HG03066 (cell line): ENCODE measurements around the gene ZNF556.
A peak's percentile ranks its signal among the peaks of the same experiment; 100 is the strongest.
"Not testable (repeated sequence)": the region's sequence is repeated elsewhere in the genome, so short reads cannot be mapped to it uniquely, and the experiment has no call there.

Experiments used
- ATAC-seq: cut with Tn5 transposase; IDR thresholded peaks from one replicate; pipeline ENCODE4 v1.9.1; 2021; ENCODE audit warnings: low read depth; ENCODE audit not compliant: unreplicated experiment

The ZNF556 gene

DNA sequence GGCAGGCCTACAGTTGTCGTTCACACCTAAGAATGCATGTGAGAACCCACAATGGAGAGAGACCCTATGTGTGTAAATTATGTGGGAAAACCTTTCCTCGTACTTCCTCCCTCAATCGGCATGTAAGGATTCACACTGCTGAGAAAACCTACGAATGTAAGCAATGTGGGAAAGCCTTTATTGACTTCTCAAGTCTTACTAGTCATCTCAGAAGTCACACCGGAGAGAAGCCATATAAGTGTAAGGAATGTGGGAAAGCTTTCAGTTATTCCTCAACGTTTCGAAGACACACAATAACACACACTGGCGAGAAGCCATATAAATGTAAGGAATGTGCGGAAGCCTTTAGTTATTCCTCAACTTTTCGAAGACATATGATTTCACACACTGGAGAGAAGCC lies 14.5 kb upstream of the ZNF556 start:
- ATAC-seq: no peak

DNA sequence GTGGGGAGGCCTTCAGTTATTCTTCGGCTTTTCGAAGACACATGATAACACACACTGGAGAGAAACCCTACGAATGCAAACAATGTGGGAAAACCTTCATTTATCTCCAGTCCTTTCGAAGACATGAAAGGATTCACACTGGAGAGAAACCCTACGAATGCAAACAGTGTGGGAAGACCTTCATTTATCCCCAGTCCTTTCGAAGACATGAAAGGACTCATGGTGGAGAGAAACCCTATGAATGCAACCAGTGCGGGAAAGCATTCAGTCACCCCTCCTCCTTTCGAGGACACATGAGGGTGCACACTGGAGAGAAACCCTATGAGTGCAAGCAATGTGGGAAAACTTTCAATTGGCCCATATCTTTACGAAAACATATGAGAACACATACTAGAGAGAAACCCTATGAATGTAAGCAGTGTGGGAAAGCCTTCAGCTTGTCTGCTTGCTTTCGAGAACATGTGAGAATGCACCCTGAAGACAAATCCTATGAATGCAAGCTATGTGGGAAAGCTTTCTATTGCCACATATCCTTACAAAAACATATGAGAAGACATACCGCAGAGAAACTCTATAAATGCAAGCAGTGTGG lies 14.0 kb upstream of the ZNF556 start:
- ATAC-seq: no peak

DNA sequence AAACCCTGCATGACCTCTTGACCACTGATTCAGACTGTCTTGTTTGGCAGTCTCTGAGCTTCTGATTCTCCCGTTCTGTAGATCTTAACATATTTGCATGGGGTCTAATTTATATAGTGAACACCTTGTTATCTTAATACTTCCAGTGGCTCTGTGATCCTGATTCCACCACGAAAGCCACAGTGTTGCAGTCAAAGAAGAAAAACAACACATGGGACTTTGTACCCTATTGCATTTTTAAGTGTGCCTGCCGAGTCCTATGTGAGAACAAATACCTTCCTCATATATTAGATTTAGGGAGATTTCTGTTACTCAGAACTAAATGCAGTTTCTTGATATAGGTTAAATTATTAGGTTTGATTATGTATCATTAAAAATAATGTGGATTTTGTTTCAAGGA lies 12.3 kb upstream of the ZNF556 start:
- ATAC-seq: no peak

DNA sequence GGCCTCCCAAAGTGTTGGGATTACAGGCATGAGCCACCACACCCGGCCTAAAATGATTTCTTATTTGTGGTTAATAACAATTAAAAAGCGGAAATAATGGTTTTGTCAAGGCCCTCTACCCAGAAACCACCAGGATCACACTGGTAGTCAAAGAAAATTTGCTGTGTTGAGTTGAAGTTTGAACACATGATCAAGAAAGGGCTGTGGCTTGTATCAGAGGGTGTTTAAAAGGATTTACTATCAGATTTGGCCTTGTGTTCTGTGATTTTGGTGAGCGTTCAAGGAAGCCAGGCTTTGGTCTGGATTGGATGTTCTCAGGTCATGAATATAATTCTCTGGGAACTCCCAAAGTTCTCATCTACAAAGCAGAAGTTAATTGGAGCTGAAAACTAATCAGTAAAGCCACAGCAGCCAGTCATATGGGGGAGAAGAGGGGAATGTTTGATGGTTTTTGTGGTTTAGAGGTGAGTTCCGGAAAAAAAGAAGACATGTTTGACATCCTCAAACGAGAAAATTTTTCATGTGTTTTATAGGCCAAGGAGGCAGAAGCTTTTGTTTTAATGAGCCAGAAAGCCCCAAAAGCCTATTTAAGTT lies 10.6 kb upstream of the ZNF556 start:
- ATAC-seq: no peak

DNA sequence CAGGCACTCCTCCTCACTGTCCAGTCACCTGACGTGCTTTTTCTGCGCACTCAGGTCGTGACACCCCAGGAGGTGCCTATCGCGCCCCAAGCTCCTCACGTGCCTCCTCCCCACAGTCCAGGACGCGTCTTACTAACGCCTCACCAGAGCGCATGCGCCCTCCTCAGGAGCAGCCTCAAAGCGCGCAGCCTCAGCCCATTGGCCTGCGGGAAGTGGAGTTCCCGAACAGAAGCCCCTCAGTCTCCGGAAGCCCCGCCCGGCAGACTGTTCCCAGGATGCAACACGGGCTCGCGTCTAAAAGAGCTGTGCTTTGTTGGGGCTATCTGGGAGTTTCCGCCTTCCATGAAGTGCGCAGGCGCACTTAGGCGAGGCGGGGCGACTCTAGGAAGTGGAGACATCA lies 8.3 kb upstream of the ZNF556 start:
- ATAC-seq: no peak

DNA sequence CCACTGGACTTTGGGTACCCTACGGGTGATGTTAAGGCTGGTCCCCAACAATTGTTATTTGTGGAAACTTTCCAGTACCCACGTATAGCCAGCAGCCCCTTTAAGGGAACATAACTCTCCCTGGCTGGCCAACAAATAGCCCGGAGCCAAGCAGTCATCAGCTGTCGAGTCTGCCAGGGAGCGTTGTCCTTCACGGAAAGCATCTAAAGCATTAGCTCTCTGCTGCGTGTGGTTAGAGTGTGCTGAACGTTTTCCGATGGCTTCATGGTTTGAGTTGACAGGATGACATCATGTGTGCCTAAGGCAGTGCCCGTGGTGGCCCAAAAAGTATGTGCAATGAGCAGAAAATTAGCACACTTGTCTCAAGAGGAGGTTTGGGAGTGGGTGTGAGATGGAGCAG lies 3.3 kb upstream of the ZNF556 start:
- ATAC-seq: no peak

DNA sequence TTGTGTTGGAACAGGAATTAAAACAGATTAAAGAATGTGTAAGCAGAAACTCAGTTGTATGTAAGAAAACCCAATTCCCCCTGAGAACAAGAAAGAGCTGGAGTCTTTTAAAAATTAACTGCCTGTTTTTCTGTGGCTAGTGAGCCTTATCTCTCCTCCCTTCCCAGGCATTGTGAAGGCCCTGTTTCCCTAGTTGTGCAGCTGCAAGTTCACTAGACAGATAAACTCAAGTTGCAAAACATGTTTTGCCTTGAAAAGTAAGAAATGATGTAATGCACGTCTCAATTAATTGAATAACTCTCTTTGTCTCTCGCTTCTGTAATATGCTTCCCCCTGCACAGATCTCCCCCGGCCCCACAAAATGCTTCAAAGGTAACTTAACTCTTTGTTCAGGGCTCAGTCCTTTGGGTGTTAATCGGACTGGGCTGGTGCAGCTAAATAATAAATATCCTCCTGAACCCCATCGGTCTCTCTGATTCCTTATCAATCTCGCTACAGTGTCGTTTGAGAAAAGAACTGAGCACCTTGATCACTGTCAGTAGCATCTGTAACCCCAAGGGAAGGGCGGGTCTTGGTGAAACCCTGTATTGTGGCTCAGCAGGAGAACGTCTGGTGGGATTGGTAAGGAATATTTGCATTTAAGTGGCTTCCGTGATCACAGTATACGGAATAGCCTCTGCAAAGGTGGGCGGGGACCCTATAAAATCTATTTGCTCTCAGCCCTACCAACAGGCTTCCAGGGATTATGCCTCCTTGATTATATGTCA lies 1.6 kb upstream of the ZNF556 start:
- ATAC-seq: no peak

DNA sequence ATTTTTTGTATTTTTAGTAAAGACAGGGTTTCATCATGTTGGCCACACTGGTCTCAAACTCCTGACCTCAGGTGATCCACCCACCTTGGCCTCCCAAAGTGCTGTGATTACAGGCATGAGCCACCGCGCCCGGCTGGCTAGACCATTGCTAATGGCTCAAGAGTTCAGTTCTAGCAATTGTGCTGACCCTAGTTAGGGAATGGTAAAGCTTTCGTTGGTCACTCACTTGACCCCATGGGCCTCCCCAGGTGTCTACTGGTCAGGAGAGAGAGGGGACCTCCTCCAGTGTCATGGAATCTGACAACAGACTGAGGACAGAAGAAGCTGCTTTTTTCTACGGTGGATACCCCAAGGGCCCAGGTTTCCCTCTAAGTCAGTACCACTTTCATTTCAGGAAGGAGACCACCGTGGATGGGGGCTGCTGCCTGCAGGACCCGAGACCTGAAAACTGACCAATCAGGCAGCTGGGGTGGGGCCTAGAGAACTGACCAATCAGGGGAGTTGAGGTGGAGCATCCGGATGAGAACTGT lies 575 bp upstream of the ZNF556 start:
- ATAC-seq: no peak

DNA sequence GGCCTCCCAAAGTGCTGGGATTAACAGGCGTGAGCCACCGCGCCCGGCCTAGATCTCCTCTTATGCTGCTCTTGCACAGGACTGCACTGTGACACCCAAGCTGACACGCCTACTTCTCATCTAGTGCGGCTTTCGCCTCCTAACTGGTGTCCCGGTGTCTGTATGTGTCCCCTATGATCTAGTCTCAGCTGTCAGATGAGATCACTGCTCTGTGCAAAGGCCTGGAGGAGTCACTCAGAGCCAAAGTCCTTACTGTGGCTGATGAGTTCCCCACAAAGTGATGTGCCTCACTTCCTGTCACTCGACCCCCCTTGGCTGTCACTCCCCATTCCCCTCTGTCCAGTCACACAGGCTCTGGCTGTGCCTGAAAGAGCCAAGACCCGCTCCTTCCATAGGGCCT lies 2.5 kb downstream of the ZNF556 start:
- no peak for ATAC-seq

DNA sequence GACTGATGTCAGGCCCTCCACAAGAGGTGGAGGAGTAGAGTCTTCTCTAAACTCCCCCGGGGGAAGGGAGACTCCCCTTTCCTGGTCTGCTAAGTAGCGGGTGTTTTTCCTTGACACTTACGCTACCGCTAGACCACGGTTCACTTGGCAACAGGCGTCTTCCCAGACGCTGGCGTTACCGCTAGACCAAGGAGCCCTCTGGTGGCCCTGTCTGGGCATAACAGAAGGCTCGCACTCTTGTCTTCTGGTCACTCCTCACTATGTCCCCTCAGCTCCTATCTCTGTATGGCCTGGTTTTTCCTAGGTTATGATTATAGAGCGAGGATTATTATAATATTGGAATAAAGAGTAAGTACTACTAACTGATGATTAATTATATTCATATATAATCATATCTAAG lies 5.0 kb downstream of the ZNF556 start:
- ATAC-seq: not testable (repeated sequence)

DNA sequence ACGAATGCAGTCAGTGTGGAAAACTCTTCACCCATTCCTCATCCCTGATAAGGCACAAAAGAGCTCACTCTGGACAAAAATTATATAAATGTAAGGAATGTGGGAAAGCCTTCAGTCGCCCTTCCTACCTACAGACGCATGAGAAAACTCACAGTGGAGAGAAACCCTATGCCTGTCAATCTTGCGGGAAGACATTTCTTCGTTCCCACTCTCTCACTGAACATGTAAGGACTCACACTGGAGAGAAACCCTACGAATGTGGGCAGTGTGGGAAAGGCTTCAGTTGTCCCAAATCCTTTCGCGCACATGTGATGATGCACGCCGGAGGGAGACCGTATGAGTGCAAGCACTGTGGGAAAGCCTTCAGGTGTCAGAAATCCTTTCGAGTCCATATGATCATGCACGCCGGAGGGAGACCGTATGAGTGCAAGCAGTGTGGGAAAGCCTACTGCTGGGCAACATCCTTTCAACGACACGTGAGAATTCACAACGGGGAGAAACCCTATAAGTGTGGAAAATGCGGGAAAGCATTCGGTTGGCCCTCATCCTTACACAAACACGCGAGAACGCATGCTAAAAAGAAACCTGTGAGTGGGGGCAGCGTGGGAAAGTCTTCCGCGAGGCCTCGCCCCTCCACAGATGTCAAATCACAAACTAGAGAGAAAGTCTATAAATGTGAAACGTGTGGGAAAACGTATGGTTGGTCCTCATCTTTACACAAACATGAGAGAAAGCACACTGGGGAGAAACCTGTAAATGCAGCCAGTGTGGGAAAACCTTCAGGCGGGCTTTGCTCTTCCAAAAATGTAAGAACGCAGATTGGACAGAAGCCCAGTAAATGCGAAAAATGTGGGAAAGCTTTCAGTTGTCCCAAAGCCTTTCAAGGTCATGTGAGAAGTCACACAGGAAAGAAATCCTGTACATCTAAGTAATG lies 10.5 kb downstream of the ZNF556 start:
- no peak for ATAC-seq

DNA sequence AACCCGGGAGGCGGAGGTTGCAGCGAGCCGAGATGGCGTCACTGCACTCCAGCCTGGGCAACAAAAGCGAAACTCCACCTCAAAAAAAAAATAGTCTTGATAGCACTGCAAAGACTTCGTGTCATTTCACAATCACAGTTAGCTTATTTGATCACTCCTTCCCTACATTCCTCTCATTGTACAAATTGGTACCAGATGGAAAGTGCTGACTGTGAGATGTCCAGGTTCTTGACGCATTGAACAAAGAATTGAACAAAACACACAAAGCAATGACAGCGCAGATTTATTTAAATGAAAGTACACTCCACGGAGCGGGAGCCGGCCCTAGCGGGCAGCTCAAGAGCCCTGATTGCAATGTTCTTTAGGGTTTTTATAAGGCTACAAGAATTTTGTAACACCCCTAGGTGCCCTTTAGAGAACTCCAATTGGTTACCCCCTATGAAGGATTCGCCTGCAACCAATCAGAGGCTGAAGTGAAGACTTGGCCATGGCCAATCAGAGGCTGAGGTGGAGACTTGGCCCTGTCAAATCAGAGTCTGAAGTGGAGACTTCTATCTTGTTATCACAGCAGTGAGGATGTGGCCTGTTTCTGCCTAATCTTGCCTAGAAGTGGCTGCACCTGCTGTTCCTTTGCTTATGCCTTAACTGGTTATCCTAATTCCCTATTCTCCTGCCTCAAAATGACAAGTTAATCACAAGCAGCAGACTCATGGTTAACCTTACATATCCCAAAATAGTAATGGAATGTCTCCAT lies 16.7 kb downstream of the ZNF556 start:
- no peak for ATAC-seq

DNA sequence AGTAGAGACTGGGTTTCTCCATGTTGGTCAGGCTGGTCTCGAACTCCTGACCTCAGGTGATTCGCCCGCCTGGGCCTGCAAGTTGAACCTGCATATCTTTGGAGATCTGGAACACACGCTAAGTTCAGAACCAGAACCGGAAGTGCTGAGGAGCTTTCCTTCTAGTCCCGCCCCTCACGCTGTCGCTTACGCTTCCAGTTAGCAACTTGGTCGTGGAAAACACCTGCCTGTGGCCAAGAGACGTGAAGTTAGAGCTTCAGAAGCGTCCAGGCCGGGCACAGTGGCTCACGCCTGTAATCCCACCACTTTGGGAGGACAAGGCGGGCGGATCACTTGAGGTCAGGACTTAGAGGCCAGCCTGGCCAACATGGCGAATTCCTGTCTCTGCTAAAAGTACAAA lies 18.6 kb downstream of the ZNF556 start:
- ATAC-seq: no peak

DNA sequence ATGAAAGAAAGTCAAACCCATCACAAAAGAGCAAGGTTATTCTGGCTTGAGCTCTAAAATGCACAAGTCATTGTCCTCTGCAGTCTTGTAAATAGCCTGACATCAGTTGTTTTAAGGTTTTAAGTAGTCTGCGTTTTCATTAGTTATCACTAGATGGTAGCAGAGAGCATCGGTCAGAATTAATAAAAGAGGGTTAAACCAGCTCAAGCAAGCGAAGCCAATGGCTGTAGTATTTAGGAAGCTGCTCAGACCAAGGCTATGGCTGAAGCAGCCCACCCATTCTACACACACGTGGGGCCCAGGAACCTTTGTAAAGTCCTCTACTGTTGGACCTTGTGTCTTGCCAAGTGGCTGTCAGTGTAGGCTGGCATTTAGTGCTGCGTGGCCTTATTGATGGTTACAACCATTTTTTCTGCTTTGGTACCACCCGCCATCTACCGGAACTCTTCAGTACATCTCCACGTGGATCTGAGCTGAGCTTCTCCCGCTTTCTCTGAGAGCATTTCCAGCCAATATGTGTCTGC lies 20.3 kb downstream of the ZNF556 start:
- no peak for ATAC-seq

DNA sequence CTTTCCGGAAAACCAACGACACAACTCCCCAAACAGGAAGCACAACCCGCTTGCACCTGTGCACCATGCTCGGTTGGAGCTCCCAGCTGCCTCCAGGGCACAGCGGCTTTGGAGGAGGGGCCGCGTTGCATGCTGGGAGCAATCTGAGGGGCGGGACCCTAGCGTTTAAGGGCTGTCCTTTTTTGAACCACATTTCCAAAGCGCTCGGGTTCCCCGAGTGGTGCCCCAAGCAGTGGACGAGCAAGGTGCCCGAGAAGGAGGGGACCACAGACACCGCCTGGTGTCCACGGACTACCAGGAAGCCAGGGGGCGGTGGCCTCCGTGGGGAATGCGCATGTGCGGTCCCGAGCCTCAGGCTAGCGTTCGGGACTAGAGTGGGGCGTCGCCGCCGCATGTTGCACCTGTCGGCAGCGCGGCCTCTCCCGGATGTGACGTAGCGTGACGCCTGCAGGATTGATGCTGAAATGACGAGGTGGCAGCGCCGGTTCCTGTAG lies 21.6 kb downstream of the ZNF556 start:
- no peak for ATAC-seq

DNA sequence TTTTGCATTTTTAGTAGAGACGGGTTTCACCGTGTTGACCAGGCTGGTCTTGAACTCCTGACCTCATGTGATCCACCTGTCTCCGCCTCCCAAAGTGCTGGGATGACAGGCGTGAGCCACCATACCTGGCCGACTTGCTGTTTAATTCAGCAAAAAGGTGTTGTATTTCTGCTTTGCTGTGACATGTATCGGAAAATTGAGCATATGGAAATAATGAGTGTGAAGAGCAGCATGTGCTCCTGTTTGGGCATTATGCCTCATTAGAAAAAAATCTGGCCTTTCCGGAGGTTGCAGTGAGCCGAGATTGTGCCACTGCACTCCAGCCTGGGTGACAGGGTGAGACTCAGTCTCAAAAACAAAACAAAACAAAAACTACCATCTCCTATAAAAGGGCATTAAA lies 23.4 kb downstream of the ZNF556 start:
- ATAC-seq: not testable (repeated sequence)

DNA sequence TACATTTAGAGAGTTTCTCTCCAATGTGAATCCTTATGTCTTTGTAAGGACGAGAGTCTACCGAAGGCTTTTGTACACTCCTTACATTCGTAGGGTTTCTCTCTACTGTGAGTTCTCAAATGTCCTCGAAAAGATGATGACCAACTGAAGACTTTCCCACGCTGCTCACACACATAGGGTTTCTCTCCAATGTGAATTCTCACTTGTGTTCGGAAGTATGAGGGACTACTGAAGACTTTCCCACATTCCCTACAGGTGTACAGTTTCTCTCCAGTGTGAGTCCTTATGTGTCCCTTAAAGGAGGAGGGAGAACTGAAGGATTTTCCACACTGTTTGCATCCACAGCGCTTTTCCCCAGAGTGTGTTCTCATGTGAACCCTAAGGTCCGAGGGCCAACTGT lies 29.6 kb downstream of the ZNF556 start:
- ATAC-seq: no peak

DNA sequence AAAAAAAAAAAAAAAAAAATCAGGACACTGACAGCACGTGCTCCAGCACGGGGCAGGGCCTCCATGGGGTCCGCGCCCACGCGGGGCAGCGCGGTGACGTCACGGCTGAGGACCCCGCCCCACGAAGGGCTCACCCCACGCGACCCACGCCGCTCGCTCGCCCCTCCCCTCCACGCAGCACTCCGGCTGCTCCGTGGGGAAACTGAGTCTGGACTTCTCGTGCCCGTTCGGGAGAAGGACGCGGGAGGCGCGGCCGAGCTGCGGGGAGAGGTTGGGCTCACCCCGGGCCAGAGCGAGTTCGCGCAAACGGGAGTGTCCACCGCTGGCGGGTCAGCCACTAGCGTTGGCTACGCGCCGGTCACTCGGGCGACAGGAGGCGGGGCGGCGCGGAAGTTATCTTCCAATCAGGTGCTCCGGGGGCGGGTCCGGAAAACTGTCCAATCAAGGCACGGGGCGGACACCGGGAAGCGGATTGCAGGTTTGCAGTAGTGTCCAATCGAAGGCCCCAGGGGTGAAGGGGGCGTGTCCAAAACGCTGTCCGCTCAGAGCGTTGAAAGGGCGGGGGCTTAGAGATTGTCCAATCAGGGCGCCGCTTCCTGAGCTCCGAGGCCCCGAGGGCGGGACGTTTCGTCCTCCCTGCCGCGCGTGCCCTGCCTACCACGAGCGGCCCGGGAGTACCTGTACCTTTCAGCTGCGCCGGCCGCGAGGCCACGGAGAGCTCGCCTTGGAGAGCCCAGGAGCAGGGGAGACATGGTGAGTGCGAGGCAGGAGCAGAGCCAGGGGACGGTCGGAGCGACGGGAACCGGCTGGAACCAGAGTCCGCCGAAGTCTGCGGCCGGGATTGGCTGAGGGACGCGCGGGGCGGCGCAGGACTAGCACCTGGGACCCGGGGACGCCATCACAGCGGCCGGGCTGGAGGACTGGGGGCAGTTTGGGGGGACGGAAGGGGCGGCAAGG lies 33.4 kb downstream of the ZNF556 start, which contains the start of gene ZNF57:
ZNF57 (plus strand) TSS at position 633 of the 957 bp plus-strand sequence; CDS start at position 751, 118 bp downstream.
- ATAC-seq: peak; percentile 96
